Gastroesophageal sphincter (tissue), 3 donors: ENCODE results near the gene PDHB.

Experiments
- EP300 ChIP-seq: sonication (generic); formaldehyde crosslinking; IDR thresholded peaks from one replicate; pipeline ENCODE4 v1.6.1; 2017; ENCODE audit warnings: antibody characterized with exemption, mild to moderate bottlenecking
- POLR2AphosphoS5 ChIP-seq: sonication (generic); formaldehyde crosslinking; IDR thresholded peaks from one replicate; pipeline ENCODE4 v1.6.1; 2017; ENCODE audit warnings: antibody characterized with exemption
- TF ChIP-seq, protein P1 (sequence below), 4 experiments: fragments of 200-600 bp in 2 of 4; fragments of 450-650 bp in 2 of 4; sonication (generic) in 1 of 4; IDR thresholded peaks; one replicate each; pipeline ENCODE4 v1.5.1; 2017 to 2019; ENCODE audit warnings: antibody characterized with exemption in 4 of 4, mild to moderate bottlenecking in 2 of 4, moderate library complexity in 2 of 4

DNA sequence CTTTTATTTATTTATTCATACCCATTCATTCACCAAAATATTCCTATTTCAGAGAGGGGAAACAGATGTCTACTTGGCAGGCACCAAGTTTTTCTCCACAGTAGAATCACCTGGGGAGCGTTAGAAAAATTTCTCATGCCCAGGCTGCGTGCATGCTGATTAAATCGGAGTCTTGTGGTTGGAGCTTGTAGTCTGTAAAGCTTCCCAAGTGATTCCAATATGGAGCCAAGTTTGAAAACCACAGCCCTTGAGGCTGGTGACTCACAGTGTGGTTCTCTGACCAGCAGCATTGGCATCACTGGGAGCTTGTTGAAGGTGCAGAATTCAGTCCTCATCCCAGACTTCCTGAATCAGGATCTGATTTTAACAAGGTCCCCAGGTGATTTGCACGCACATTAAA, 49.7 kb downstream of the PDHB start:
- no peak for TF ChIP-seq POLR2AphosphoS5
- TF ChIP-seq, protein P1, sequence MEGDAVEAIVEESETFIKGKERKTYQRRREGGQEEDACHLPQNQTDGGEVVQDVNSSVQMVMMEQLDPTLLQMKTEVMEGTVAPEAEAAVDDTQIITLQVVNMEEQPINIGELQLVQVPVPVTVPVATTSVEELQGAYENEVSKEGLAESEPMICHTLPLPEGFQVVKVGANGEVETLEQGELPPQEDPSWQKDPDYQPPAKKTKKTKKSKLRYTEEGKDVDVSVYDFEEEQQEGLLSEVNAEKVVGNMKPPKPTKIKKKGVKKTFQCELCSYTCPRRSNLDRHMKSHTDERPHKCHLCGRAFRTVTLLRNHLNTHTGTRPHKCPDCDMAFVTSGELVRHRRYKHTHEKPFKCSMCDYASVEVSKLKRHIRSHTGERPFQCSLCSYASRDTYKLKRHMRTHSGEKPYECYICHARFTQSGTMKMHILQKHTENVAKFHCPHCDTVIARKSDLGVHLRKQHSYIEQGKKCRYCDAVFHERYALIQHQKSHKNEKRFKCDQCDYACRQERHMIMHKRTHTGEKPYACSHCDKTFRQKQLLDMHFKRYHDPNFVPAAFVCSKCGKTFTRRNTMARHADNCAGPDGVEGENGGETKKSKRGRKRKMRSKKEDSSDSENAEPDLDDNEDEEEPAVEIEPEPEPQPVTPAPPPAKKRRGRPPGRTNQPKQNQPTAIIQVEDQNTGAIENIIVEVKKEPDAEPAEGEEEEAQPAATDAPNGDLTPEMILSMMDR (IDR thresholded peaks at IDR 0.05): no peak
- no peak for TF ChIP-seq EP300
